ENCODE data around the gene EPHB2. TPM values are rescaled to one million over a fixed set of nuclear protein-coding genes. Genes with fewer than 3 reads are reported as not detected.

EPHB2 gene
- total RNA-seq, 2 experiments from 2014 or later, result 0.59 TPM; not detected in 1

DNA sequence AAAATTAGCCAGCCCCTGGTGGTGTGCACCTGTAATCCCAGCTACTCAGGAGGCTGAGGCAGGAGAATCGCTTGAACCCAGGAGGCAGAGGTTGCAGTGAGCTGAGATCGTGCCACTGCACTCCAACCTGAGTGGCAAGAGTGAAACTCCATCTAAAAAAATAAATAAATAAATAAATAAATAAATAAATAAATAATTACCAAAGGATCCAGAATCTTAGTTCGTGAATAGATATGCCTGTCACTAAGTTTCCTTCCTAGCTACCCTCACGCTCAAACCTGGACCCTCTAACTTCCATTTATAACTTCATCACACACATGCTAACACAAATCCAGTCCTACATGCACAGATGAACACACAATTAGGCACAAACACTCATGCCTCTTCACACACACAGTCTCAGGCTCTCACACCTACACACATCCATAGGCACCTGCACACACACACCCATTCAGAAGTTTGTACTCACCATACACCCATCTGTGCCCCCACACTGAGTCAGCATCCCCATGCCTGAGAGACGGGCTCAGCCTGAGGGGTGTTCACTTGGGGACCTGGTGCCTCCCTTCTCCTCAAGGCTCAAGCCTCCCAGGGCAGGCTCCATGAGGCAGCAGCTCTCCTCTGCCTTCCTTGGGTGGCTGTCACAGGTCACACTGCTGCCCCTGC lies 200.5 kb downstream of the EPHB2 start:
- H3K4me1 ChIP-seq (ENCODE audit: insufficient read depth, low read length, poor library complexity, severe bottlenecking), result peaks cover 12% of the 10 kb centered on the region
- intact Hi-C loops (cut with micrococcal nuclease; ENCODE audit: unreplicated experiment), result no loop called here
- no peaks in the 10 kb centered on the region for H3K9me3 ChIP-seq (ENCODE audit: low read length)
- no peaks in the 10 kb centered on the region for H3K36me3 ChIP-seq (ENCODE audit: insufficient read depth, low read length)
- no peak overlapping the region for H2AFZ ChIP-seq (ENCODE audit: low read length)
- no peak for TF ChIP-seq EZH2phosphoT487 (IDR thresholded peaks at IDR 0.05; ENCODE audit: borderline replicate concordance, low read depth, low read length)
- TF ChIP-seq, protein P1, sequence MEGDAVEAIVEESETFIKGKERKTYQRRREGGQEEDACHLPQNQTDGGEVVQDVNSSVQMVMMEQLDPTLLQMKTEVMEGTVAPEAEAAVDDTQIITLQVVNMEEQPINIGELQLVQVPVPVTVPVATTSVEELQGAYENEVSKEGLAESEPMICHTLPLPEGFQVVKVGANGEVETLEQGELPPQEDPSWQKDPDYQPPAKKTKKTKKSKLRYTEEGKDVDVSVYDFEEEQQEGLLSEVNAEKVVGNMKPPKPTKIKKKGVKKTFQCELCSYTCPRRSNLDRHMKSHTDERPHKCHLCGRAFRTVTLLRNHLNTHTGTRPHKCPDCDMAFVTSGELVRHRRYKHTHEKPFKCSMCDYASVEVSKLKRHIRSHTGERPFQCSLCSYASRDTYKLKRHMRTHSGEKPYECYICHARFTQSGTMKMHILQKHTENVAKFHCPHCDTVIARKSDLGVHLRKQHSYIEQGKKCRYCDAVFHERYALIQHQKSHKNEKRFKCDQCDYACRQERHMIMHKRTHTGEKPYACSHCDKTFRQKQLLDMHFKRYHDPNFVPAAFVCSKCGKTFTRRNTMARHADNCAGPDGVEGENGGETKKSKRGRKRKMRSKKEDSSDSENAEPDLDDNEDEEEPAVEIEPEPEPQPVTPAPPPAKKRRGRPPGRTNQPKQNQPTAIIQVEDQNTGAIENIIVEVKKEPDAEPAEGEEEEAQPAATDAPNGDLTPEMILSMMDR (conservative IDR thresholded peaks at IDR 0.05; ENCODE audit: low read length), result no peak
- H3K27ac ChIP-seq (ENCODE audit: low read depth, low read length, poor library complexity, severe bottlenecking), result no peak overlapping the region
- H3K4me3 ChIP-seq (ENCODE audit: low read depth, low read length, poor library complexity, severe bottlenecking), result no peak overlapping the region
- H3K9me2 ChIP-seq (ENCODE audit: insufficient read depth, low read length), result no peaks in the 10 kb centered on the region
- no peak for DNase-seq (ENCODE audit: low spot score)
- no peak overlapping the region for H3K4me2 ChIP-seq (ENCODE audit: low read length)
- ChIA-PET CTCF (ENCODE audit: unreplicated experiment) (no interaction called here), POLR2A (no interaction called here)
- no TSS peak for BruUV-seq (replicated peaks)
- H4K20me1 ChIP-seq (ENCODE audit: insufficient read depth, low read length), result no peaks in the 10 kb centered on the region
- H3K79me2 ChIP-seq (ENCODE audit: insufficient read depth, low read depth, low read length), result no peaks in the 10 kb centered on the region

DNA sequence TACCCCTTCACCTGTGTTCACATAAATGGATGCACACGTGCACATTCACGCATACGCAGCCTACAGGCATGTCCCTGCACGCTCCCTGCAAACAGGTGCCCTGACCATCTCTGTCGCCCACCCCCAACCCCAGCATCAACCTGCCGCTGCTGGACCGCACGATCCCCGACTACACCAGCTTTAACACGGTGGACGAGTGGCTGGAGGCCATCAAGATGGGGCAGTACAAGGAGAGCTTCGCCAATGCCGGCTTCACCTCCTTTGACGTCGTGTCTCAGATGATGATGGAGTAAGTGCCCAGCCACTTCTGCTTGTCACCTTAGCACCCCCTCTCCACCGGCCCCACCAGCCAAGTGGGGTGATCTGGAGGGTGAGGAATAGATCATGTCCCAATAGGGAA lies 201.7 kb downstream of the EPHB2 start:
- Histone ChIP-seq H3K4me3 (ENCODE audit: low read depth, low read length, poor library complexity, severe bottlenecking) (no peak overlapping the region), H3K9me3 (ENCODE audit: low read length) (no peaks in the 10 kb centered on the region), H3K27ac (ENCODE audit: low read depth, low read length, poor library complexity, severe bottlenecking) (no peak overlapping the region), H3K79me2 (ENCODE audit: insufficient read depth, low read depth, low read length) (no peaks in the 10 kb centered on the region), H3K36me3 (ENCODE audit: insufficient read depth, low read length) (no peaks in the 10 kb centered on the region), H4K20me1 (ENCODE audit: insufficient read depth, low read length) (no peaks in the 10 kb centered on the region), H3K9me2 (ENCODE audit: insufficient read depth, low read length) (no peaks in the 10 kb centered on the region), H3K4me1 (ENCODE audit: insufficient read depth, low read length, poor library complexity, severe bottlenecking) (peaks cover 10% of the 10 kb centered on the region), H2AFZ (ENCODE audit: low read length) (no peak overlapping the region), H3K4me2 (ENCODE audit: low read length) (no peak overlapping the region)
- TF ChIP-seq, protein P1 (conservative IDR thresholded peaks at IDR 0.05; ENCODE audit: low read length), result no peak
- no peak for TF ChIP-seq EZH2phosphoT487 (IDR thresholded peaks at IDR 0.05; ENCODE audit: borderline replicate concordance, low read depth, low read length)
- POLR2A ChIA-PET, result no interaction called here
- DNase-seq (ENCODE audit: low spot score), result no peak
- intact Hi-C loops (cut with micrococcal nuclease; ENCODE audit: unreplicated experiment), result no loop called here
- BruUV-seq (replicated peaks), result no TSS peak
- CTCF ChIA-PET (ENCODE audit: unreplicated experiment), result no interaction called here

DNA sequence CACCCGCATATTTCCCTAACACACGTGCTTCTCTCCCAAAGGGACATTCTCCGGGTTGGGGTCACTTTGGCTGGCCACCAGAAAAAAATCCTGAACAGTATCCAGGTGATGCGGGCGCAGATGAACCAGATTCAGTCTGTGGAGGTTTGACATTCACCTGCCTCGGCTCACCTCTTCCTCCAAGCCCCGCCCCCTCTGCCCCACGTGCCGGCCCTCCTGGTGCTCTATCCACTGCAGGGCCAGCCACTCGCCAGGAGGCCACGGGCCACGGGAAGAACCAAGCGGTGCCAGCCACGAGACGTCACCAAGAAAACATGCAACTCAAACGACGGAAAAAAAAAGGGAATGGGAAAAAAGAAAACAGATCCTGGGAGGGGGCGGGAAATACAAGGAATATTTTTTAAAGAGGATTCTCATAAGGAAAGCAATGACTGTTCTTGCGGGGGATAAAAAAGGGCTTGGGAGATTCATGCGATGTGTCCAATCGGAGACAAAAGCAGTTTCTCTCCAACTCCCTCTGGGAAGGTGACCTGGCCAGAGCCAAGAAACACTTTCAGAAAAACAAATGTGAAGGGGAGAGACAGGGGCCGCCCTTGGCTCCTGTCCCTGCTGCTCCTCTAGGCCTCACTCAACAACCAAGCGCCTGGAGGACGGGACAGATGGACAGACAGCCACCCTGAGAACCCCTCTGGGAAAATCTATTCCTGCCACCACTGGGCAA lies 202.9 kb downstream of the EPHB2 start:
- Histone ChIP-seq H3K79me2 (ENCODE audit: insufficient read depth, low read depth, low read length) (no peaks in the 10 kb centered on the region), H2AFZ (ENCODE audit: low read length) (no peak overlapping the region), H3K36me3 (ENCODE audit: insufficient read depth, low read length) (no peaks in the 10 kb centered on the region), H3K9me2 (ENCODE audit: insufficient read depth, low read length) (no peaks in the 10 kb centered on the region), H3K4me3 (ENCODE audit: low read depth, low read length, poor library complexity, severe bottlenecking) (no peak overlapping the region), H4K20me1 (ENCODE audit: insufficient read depth, low read length) (no peaks in the 10 kb centered on the region), H3K4me1 (ENCODE audit: insufficient read depth, low read length, poor library complexity, severe bottlenecking) (no peaks in the 10 kb centered on the region), H3K4me2 (ENCODE audit: low read length) (no peak overlapping the region), H3K9me3 (ENCODE audit: low read length) (no peaks in the 10 kb centered on the region), H3K27ac (ENCODE audit: low read depth, low read length, poor library complexity, severe bottlenecking) (no peak overlapping the region)
- CTCF ChIA-PET (ENCODE audit: unreplicated experiment), result interaction anchor here (0.9 kb wide), 1 partner anchor 274 kb away, joined by 3 read pairs; no protein-coding TSS in a partner anchor
- no TSS peak for BruUV-seq (replicated peaks)
- DNase-seq (ENCODE audit: low spot score), result no peak
- POLR2A ChIA-PET, result no interaction called here
- TF ChIP-seq, protein P1 (conservative IDR thresholded peaks at IDR 0.05; ENCODE audit: low read length), result no peak
- no peak for TF ChIP-seq EZH2phosphoT487 (IDR thresholded peaks at IDR 0.05; ENCODE audit: borderline replicate concordance, low read depth, low read length)
- intact Hi-C loops (cut with micrococcal nuclease; ENCODE audit: unreplicated experiment), result no loop called here
